ENCODE results near the gene HES6.

The HES6 gene, protein sequence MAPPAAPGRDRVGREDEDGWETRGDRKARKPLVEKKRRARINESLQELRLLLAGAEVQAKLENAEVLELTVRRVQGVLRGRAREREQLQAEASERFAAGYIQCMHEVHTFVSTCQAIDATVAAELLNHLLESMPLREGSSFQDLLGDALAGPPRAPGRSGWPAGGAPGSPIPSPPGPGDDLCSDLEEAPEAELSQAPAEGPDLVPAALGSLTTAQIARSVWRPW

DNA sequence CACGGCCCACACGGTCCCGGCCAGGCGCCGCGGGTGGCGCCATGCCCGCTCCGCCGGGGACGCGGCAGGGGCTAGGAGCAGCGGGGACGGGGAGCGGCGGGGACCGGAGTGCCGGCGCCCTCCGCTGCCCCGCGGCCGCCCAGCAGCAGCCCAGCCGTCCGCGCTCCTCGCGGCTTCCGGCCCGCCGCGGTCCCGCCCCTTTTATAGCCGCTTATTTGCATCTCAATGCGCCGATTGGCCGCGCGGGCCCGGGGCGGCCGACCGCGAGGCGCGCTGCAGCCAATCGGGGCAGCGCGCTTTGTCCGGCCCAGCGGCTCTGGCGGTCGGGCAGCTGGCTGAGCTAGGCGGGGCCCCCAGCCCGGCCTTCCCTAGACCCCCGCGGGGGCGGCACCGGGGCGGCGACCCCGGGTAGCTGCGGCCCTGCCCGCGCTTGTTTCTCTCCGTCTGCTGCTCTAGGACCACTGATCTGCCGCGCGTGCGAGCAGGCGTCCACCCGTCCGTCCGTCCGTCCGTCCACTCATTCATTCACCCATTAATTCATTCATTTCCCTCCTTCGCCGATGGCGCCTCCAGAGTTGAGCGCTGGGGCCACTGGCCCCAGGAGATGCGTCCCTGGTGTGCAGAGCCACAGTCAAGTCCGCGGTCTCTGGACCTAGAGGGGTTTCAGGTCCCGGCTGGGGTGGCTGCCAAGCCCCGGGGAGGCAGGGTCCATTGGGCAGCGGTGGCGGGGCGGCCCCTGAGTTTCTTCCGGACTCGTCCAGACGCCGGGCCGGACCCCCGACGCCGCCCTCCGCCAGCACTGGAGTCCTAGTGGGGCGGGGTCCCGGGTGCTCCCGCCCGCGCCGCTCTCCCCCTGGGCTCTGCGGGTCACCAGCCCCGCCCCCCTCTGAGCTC, at the start of gene HES6:
Gene HES6, minus strand, starts transcription at position 176 of the 894 bp plus-strand sequence. Its CDS starts 133 bp downstream, at position 43.
- peak; percentile 91 for DNase-seq (ENCODE audit: low spot score)

DNA sequence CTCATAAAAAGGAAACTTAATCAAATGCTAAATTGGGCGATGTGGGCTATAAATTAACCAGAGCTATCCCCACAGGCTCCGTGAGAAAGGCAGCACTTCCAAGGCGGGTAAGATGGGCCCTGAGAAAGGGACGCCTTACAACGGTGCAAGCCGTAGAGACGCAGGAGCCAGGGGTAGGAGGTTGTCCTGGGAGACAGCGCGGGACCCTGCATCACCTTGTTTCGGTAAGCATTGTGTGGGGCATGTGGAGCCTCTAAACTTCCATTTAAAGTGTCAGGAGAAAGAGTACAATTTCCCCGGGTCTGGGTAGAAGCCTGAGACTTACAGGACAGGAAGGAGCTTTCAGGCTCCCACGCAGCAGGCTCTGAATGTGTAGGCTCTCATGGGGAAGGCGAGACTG, 49.7 kb upstream of the HES6 start:
- no peak for DNase-seq (ENCODE audit: low spot score)

DNA sequence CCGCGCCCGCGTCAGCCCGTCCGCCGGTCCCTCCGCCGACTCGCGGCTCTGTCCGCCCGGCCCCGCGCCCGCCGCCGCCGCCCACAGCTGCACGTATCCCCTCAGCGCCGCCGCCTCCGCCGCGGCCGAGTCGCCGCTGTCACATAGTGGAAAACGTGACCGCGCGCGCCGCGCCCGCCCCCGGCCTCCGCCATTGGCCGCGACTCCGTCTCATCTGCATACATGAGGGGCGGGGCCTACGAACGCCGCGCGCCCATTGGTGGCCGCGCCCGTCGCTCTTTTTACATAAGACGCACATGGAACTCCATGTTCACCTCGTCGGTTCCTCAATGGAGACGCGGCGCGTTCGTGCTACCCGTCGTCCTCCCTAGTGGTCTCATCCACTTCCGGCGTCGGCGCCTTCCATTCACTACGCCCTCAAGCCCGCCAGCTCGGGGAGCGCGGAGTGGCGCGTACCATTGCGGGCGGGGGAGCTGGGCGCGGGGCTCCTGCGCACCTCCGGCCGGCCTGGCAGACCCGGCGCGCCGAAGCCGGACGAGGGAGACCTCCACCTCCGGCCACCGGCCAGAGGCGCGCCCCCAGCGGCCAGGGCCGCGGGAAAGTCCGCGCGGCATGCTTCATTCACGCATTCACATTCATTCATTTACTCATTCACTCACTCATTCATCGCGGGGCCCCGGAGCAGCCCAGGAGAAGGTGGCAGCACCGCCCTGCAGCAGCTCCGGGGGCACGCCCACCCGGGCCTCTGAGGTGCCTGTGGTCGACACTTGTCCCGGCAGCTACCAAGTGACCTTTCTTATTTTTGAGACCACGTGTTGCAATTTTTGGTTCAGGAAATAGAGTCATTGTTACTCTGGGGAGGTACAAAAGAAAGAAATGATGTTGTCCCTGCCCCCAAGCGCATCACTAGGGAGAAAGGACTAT, 49.1 kb upstream of the HES6 start:
- DNase-seq (ENCODE audit: low spot score), result peak; percentile 98

DNA sequence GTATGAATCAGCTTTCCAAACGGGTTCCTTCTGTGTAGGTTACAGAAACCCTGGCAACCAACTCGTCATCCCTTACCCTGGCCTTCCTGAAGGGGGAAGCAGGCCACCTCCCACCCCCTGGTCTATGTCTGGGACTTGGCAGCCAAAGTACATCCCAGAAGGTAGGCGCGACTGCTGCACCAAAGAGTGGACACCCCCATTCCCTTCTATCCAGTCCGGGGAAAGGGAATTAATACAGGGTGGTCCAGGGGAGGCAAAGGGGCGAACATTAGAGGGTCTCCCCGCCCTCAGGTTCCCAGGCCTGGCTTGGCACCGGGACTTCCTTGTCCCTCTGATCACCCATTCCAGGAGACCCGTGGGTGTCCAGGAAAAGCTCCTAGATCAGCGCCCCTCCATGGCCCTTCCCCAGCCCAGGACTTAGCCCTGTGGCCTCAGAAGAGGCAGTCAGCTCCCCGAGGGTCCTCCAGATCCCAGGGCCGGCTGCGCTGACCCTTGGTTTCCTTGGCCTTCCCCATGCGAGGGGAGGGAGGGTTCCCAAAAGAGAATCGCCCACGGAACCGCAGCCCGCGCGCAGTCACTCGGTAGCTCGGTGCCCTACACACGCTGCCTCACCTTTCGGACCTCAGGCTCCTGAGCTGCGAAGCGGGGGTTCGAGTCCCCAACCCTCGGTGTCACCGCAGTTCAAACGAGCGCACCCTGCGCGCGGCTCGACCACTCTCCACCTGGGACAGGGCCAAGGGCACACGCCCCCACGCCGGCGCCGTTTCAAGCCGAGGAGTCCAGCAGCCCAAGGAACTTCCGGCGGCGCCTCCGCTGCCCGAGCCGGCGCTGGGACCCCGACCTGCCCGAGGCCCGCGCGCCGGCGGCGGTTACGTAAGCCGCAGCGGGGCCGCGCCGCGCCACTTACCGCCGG, 48.2 kb upstream of the HES6 start, which contains the start of gene PER2:
Gene PER2, minus strand, starts transcription at position 874 of the 913 bp plus-strand sequence. CDS start 10,674 bp downstream, outside the sequence.
- peak; percentile 71 for DNase-seq (ENCODE audit: low spot score)

DNA sequence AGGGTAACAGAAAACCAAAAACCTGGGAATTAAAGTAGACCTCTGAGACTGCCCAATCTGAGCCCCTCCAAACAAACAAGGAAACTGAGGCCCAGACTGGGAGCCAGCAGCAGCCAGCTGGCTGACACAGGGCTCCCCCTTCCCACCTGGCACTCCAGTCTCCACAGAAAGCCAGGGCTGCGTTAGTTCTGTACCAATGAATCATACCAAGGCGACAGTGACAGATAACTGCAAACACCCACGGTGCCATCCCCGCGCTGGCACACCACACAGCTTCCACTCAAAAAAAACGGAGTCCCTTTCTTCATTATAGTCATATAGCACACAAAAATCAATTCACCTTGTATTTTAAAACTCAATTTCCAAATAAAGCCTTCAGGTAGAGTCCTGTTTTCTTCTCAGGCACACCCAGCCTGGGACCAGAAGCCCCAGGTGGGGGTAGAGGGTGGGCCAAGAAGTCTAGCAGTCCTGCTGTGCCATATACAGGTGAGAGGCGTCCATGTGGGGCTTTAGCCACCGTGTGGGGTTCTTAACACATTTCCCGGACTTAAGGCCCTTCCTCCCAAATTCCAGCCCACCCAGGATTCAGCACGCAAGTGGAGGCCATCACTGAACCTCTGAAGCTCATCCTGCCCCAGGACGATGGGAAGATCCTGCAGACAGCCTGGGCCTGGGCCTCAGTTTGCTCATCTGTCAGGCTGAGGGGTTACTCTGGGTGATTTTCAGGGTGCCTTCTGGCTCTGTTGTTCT, 47.3 kb upstream of the HES6 start:
- peak; percentile 76 for DNase-seq (ENCODE audit: low spot score)

DNA sequence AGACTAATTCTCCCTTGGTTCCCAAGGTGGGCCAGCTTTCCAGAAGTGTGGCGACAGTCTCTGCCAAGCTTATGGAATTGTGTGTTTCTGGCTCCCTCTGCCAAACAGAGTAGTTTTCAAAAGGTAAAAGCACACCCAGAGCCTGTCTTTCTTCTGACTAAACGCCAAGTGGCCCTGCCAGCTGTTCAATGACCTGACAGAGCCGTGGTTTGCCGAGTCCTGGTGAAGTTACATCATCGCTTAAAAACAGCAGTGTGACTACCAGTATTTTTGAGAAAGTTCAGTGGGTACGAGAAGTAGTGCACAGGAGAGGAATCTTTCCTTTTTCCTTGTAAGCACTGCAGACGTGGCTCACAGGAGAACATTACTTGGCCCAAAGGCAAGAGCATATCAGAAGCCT, 46.7 kb upstream of the HES6 start:
- peak; percentile 55 for DNase-seq (ENCODE audit: low spot score)

DNA sequence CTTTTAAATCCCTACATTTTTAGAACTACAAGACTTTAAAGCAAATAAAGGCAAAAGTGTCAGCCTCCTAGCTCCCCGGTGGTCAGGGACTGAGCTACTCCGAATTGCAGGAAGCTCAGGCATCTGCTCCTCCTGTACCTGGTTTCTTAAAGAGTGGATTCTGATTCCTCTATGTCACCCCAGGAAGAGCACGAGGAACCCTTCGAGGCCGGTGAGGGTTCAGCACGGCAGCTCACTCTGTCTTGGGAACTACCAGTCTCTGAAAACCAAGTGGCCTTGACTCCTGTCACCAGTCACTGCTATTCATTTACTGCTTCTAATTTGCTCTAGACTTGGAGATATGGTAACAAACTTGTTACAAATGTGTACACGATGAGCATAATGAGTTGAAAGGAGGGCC, 46.3 kb upstream of the HES6 start:
- no peak for DNase-seq (ENCODE audit: low spot score)

DNA sequence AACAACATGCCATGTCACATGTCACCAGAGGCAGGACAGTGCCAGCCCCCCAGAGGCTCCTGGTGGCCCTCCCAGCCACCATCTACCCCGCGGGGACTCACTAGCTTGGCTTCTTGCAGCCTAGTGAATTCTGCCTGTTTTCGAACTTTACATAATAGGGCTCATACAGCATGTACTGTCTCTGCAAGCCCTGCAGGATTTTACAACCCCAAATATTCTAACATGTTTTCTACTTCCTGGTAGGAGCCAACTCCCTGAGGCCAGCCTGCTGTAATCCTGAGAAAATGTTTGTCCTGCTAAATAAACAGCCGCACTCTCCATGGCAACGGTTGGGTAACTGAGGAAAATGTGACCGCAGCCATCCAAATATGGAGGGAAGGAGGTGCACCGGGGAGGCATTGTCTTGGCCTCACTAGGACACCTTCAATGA, 45.8 kb upstream of the HES6 start:
- DNase-seq (ENCODE audit: low spot score), result peak; percentile 73

DNA sequence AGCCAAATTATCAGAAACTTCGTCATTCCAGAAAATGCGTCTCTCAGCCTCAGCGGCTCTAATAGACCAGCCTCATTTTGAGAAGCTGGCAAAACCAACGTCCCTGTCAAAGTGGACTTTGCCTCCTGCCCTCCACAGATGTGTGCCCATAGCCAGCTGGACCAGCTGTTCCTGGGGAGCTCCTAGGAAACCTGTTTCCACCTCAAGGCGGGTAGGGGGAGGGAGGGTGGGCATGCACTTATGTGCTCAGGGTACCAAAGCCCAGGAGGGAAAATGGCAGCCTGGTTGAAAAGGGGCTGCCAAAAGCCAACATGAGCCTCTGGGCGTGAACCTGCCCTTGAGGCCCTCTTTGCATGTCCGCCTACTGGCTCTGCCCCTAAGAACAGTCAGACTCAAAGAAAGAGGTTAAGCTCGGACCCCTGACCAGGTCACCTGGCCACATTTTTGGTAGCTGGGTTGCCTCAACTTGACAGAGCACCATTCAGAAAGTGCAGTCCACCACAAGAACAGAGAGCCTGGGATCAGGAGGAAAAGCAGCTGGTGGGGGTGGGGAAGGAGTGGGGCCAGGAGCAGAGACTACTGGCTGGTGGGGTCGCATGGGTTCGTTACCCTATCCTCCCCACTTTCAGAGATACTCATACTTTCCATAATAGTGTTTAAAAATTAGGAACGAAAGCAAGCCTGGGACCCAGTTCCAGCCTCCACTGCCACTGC, 45.1 kb upstream of the HES6 start:
- DNase-seq (ENCODE audit: low spot score), result no peak

DNA sequence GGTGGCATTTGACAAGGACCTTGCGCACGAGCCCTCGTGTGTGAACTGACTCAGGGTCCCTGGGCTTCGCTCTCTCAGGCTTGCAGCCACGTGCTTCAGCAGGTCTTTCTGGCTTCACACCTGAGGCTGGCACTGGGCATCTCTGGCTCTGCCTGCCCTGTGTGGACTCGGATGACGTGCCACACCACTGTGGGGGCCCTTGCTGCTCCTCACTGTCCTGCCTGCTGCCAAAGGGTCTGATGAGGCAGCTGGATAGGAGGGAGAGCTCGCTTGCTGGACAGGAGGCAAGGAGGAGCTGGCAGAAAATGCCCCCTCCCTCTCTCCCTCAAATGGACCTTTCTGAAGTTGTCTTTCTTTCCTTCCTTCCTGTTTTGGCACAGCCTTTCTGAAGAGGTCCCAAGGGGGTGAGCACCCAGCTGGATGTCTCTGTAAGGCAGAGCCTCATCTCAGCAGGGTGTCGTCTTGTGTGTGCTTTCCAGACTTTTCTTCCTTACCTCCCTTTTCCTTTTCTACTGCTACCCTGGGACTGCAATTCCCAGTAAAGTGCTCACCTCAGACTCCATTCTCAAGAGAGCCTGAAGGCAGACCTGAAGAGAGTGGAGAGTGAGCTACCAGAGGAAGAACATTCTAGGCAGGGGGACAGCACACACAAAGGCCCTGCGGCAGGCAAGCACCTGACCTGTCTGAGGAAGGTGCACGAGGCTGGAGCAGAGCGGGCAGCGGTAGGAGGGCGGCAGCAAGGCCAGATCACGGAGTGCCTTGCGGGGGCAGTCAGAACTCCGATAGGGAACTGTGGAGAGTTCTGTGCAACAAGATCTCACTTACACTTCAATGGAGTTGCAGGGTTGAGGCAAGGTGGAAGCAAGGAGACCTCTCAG, 43.3 kb upstream of the HES6 start:
- no peak for DNase-seq (ENCODE audit: low spot score)

DNA sequence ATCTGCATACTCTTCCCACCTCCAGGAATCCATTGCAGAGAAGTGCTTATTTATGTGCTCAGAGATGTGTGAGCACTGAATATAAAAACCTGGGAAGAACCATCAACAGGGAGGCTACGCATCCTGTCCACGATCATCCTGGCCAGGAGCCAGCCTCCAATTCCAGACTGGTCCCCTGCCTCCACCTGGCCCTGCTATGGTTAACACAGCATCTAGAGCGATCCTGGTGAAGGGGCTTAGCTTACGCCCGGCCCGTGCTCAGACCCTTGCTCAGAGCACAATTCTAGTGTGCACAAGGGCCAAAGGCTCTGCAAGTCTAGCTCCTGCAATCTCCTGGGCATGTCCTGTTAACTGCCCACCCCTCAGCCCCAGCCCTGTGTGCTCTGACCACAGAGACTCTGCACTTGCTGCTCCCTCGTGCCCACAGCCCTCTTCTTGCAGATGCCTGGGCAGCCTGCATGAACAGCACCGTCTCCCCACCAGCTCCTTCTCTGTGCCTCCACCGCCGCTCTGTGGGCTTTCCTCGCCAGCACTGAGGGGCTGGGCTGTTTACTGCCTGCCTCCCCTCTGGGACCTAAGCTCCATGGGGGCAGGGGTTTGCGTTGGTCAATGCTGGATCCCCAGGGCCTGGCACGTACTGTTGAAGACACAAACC, 42.1 kb upstream of the HES6 start:
- DNase-seq (ENCODE audit: low spot score), result no peak

DNA sequence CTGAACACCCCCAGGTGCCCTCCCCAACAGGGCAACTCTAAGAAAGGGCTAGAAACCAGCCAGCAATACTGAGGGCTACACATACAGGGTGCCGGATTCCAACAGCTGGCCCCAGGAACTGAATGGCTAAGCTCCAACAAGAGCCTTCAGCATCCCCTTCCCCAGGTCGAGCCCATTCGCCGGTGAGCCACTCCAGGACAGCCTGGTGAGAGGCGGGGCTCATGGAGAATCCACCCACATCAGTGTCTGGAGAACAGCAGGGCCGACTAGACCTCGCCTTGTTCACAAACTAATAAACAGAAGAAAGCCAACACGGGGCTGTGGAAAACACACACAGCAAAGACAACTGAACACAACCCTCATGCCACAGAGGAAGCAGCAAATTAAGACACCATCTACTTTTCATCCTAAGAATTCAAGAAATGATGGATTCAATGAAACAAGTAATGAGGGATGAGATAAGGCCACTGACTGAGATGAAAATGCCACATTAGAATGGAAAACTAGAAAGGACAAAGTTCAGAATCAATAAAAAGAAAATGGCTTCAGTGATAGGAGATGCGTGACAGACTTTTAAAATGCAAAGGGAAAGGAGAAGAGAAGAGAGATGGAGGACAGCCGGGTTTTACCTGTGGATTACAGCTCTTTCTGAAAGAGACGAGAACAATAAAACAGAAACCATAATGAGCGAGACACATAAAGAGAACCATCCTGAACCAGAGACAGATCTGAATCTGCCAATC, 40.4 kb upstream of the HES6 start:
- DNase-seq (ENCODE audit: low spot score), result no peak

DNA sequence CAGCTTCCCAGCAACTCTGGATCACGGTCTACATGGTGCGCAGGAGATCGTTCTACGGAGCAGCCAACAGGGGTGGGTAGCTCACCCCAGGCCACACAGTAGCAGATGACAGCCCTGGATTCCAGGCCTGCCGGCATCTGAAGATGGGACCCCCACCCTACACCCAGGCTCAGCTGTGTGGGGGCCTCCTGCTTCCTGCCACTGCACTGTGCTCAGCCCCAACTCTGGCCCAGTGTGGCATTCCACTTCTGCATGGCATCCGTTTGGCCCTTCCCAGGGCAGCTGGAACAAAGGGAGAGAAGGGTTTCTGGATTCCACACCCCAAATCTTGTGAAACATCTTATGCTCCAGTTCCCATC, 39.5 kb upstream of the HES6 start:
- DNase-seq (ENCODE audit: low spot score), result no peak

DNA sequence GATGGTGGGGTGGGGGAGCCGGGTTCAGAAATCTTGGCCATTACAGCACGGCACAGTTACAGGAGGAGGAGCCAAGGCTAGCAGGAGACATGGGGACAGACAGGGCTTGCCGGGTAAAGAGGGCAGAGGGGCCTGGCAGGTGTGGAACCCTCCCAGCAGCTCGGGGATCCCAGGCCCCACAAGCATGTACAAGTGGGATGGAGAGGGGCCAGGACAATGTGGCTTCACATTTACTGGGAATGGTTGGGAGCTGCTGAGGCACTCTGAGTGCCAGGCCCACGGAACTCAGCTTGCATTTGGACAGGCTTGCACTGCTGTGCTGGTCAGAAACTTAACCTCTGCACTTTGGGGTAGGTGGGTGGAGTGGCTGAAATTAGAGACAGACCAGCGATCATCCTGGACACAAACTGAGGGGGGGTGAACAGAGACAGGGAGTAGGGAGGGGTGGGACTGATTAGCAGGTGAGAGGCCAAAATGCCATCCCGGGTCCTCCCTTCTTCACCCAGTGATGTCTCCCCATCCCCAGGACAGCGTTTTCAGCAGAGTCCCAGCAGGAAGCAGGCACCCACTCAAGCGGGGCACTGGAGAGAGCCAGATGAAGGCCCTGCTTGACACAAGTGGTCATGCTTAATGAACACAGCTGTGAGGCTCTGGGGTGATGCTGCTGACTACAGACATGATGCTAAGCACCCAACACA, 38.9 kb upstream of the HES6 start:
- DNase-seq (ENCODE audit: low spot score), result no peak

DNA sequence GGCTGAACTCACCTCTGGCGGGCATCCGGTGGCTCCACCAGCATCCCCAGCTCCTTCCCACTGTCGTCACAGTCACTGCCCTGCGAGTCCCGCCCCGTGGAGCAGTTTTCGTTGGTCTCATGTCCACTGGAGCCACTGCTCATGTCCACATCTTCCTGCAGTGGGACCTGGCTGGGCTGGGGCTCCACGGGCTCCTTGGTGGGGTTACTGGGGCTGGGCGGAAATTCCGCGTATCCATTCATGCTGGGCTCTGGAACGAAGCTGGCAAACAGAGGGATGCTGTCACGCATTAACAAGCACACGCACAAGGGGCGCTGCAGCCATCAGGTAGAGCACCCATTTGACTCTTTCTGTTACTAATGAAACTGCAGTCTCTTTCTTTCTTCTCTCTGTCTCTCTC, 37.9 kb upstream of the HES6 start:
- DNase-seq (ENCODE audit: low spot score), result no peak

DNA sequence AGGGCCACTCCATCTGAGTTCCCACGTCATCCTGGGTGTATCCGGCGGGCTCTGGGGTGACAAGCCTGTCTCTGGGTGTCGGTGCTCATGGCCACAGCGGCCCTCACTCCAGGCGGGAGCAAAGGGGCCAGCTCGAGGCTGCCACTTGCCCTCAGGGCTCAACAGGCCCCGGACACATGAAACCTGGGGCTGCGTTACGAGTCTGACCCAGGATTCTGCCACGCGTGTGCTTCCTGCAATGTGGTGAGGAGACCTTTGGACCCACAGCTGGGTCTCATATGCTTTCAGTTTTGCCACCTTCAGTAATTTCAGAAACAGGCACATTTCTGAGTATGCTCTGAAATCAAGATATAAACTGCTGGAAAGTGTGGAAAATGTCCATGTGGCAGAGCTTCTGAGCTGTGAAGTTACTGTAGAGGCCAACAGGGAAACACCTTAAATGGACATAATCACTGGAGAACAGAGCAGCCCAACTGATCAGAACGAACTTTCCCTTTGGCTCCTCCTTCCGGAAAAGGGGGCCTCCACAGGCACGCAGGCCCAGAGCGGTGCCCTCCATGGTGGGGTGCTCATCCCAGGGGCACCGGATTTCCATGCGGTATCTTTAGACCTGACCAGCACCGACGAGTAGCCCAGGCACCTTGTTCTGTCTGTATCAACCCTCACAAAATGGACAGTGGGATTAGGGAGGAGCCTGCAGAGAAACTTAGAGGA, 34.5 kb upstream of the HES6 start:
- DNase-seq (ENCODE audit: low spot score), result no peak

Measured in Ammon's horn (tissue), 1 donor.